ENCODE results near the gene CLCC1.
"Not testable (repeated sequence)": the region's sequence is repeated elsewhere in the genome, so short reads cannot be mapped to it uniquely, and the experiment has no call there.

The CLCC1 gene

GRCh38 chr1:108953452-108953851, 9.8 kb downstream of the CLCC1 start:
- Histone ChIP-seq H3K4me1 (no peaks in the 10 kb centered on the region), H3K27me3 (ENCODE audit: low read depth) (no peaks in the 10 kb centered on the region), H3K9me3 (no peaks in the 10 kb centered on the region), H3K4me3 (no peak overlapping the region), H3K36me3 (replicated peaks) (peaks cover 13% of the 10 kb centered on the region)
- in situ Hi-C loops (cut with MboI; ENCODE audit: low sequenced_read_pairs): no loop called here
- no peak for DNase-seq (ENCODE audit: low spot score in 2 of 2)

DNA sequence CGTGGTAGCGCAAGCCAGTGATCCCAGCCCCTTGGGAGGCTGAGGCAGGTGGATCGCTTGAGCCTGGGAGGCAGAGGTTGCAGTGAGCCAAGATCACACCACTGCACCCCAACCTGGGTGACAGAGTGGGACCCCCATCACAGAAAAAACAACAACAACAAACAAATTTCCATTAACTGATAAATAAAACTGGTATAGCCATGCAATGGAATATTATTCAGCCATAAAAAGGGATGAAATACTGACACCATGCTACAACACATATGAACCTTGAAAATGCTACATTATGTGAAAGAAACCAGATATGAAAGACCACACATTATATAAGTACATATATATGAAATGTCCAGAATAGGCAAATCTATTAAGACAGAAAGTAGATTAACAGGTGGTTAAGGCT, 12.0 kb downstream of the CLCC1 start:
- Histone ChIP-seq H3K4me1 (no peaks in the 10 kb centered on the region), H3K27me3 (ENCODE audit: low read depth) (no peaks in the 10 kb centered on the region), H3K36me3 (replicated peaks) (peaks cover 18% of the 10 kb centered on the region), H3K9me3 (no peaks in the 10 kb centered on the region), H3K4me3 (no peak overlapping the region)
- in situ Hi-C loops (cut with MboI; ENCODE audit: low sequenced_read_pairs): no loop called here
- no peak for DNase-seq (ENCODE audit: low spot score in 2 of 2)

DNA sequence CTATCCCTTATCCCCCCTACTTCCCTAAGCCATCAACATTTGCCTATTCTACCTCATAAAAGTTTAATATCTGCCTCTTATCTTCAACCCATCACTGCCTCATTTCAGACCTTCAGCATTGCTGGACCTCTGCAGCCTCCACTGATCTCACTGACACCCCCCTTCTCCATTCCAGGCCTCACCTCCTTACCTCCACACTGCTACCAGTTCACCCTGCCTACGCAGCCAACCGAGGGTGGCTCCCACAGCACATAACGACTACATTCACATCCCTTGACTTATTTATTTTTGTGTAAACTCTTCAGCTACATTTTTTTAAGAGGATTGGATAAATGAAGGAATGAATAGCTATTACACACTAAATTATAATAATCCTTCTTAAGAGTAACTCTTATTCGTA, 14.2 kb downstream of the CLCC1 start:
- Histone ChIP-seq H3K9me3 (no peaks in the 10 kb centered on the region), H3K4me1 (no peaks in the 10 kb centered on the region), H3K36me3 (replicated peaks) (peaks cover 15% of the 10 kb centered on the region), H3K4me3 (no peak overlapping the region), H3K27me3 (ENCODE audit: low read depth) (no peaks in the 10 kb centered on the region)
- no peak for DNase-seq (ENCODE audit: low spot score in 2 of 2)
- in situ Hi-C loops (cut with MboI; ENCODE audit: low sequenced_read_pairs): no loop called here

- Histone ChIP-seq H3K27me3 (ENCODE audit: low read depth) (no peaks in the 10 kb centered on the region), H3K4me3 (no peak overlapping the region), H3K9me3 (no peaks in the 10 kb centered on the region), H3K4me1 (no peaks in the 10 kb centered on the region; the same call in 1 of the 2 replicates), H3K36me3 (replicated peaks) (peaks cover 22% of the 10 kb centered on the region)
- no peak for DNase-seq (ENCODE audit: low spot score in 2 of 2)
- in situ Hi-C loops (cut with MboI; ENCODE audit: low sequenced_read_pairs): no loop called here
These were observed 15.3 kb downstream of the CLCC1 start for GRCh38 chr1:108947871-108948525.

GRCh38 chr1:108936170-108936569, 27.1 kb downstream of the CLCC1 start:
- Histone ChIP-seq H3K9me3 (no peaks in the 10 kb centered on the region), H3K4me3 (no peak overlapping the region), H3K27me3 (ENCODE audit: low read depth) (no peaks in the 10 kb centered on the region), H3K36me3 (replicated peaks) (peaks cover 78% of the 10 kb centered on the region), H3K4me1 (no peaks in the 10 kb centered on the region)
- DNase-seq (ENCODE audit: low spot score in 2 of 2): no peak
- in situ Hi-C loops (cut with MboI; ENCODE audit: low sequenced_read_pairs): no loop called here

DNA sequence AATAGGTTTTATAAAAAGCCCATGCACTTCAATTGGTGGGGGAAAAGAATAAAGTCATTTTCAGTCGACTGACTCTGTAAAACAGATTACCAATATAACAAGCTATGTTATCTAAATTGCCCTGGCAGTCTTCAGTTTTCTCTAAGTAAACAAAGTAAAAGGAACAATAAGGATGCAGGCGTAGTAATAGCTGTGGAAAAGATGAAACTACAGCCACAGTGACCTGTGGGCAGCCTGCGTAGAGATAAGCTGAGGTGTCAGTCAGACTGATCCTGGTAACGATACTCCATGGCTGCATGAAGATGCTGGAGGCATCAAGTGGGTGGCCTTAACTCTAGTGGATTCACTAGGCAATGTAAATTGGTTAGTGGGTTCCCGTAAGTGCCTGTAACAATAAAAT, 29.3 kb downstream of the CLCC1 start:
- peaks cover 73% of the 10 kb centered on the region for H3K36me3 ChIP-seq (replicated peaks)
- DNase-seq (ENCODE audit: low spot score in 2 of 2): no peak
- no peaks in the 10 kb centered on the region for H3K27me3 ChIP-seq (ENCODE audit: low read depth)
- in situ Hi-C loops (cut with MboI; ENCODE audit: low sequenced_read_pairs): no loop called here
- no peaks in the 10 kb centered on the region for H3K9me3 ChIP-seq
- H3K4me1 ChIP-seq: no peaks in the 10 kb centered on the region
- no peak overlapping the region for H3K4me3 ChIP-seq

DNA sequence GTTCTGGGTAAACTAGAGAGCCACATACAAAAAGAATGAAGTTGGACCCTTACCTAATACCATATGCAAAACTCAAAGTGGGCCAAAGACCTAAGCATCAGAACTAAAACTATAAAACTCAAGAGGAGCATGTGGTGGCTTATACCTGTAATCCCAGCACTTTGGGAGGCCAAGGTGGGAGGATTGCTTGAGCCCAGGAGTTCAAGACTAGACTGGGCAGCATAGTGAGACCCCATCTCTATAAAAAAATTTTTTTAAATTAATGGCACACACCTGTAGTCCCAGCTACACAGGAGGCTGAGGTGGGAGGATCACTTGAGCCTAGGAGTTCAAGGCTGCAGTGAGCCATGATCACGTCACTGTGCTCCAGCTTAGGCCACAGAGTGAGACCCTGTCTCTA, 35.7 kb downstream of the CLCC1 start:
- H3K9me3 ChIP-seq; in situ Hi-C loops (cut with MboI; ENCODE audit: low sequenced_read_pairs); H3K27me3 ChIP-seq (ENCODE audit: low read depth); H3K4me1 ChIP-seq; H3K4me3 ChIP-seq; DNase-seq (ENCODE audit: low spot score in 2 of 2): not testable (repeated sequence)
- peaks cover 79% of the 10 kb centered on the region for H3K36me3 ChIP-seq (replicated peaks)

DNA sequence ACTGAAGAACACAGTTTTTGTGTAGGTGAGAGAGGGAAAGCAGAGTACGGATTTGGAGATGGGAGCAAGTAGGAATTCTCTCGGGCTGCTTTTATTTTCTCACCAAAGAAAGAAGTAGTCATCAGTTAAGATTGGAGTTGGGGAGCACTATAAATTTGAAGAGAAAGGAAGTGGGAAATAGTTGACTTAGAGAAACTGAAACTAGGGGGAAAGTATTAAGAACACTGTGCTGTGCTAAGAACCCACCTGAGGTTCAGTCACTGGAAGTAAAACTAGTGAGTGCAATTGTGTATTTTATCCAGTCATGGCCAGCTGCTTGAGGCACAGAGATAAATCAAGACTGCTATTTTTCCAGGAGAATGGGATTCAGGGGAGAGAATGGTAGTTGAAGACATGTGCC, 37.4 kb downstream of the CLCC1 start:
- H3K36me3 ChIP-seq (replicated peaks): peaks cover 67% of the 10 kb centered on the region
- no peaks in the 10 kb centered on the region for H3K9me3 ChIP-seq
- H3K4me3 ChIP-seq: no peak overlapping the region
- no peak for DNase-seq (ENCODE audit: low spot score in 2 of 2)
- in situ Hi-C loops (cut with MboI; ENCODE audit: low sequenced_read_pairs): no loop called here
- no peaks in the 10 kb centered on the region for H3K4me1 ChIP-seq
- no peaks in the 10 kb centered on the region for H3K27me3 ChIP-seq (ENCODE audit: low read depth)

- H3K36me3 ChIP-seq (replicated peaks): peaks cover 7% of the 10 kb centered on the region
- H3K4me3 ChIP-seq: no peak overlapping the region
- no peaks in the 10 kb centered on the region for H3K4me1 ChIP-seq
- H3K27me3 ChIP-seq (ENCODE audit: low read depth): no peaks in the 10 kb centered on the region
- DNase-seq (ENCODE audit: low spot score in 2 of 2): no peak
- in situ Hi-C loops (cut with MboI; ENCODE audit: low sequenced_read_pairs): no loop called here
- no peaks in the 10 kb centered on the region for H3K9me3 ChIP-seq
These were observed 46.5 kb downstream of the CLCC1 start for GRCh38 chr1:108916788-108917187.

Data from HAP-1 (cell line).